ENCODE data around the gene C16orf90.

DNA sequence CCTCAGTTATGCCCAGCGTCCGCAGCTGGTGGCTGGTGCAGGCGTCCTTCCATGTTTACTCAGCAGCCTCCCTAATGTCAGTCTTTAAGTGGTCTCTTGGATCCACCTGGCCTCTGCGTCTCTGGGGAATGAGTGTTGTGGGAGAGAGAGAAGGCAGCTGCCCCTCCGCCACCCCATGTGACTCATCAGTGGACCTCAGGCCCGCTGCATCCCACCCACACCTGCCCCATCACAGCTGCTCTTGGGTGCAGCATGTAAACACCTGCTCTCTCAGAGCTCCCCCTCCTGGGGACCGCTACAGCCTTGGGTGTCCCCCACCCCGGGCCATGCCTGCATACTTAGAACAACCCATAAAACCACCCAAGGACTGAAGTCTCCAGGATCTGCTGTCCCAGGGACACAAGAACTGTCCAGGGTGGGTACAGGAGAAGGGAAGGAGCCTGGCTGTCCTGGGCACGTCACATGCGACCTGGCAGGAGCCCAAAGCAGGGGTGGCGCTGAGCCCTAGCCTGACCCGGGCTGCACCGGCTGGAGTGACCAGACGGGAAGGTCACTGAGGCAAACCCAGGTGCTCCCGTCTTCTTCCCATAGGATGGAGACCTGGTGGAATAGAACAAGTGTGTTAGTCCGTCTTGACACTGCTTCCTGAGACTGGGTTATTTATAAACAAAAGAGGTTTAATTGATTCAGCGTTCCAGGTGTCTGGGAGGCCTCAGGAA lies 4.2 kb downstream of the C16orf90 start:
- TF ChIP-seq, protein P1, sequence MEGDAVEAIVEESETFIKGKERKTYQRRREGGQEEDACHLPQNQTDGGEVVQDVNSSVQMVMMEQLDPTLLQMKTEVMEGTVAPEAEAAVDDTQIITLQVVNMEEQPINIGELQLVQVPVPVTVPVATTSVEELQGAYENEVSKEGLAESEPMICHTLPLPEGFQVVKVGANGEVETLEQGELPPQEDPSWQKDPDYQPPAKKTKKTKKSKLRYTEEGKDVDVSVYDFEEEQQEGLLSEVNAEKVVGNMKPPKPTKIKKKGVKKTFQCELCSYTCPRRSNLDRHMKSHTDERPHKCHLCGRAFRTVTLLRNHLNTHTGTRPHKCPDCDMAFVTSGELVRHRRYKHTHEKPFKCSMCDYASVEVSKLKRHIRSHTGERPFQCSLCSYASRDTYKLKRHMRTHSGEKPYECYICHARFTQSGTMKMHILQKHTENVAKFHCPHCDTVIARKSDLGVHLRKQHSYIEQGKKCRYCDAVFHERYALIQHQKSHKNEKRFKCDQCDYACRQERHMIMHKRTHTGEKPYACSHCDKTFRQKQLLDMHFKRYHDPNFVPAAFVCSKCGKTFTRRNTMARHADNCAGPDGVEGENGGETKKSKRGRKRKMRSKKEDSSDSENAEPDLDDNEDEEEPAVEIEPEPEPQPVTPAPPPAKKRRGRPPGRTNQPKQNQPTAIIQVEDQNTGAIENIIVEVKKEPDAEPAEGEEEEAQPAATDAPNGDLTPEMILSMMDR (tag by site-specific recombination; IDR thresholded peaks at IDR 0.05): peak; percentile 26; the same call in 1 of the 2 replicates
- TF ChIP-seq ZNF610 (tag by site-specific recombination; IDR thresholded peaks at IDR 0.05; ENCODE audit: borderline replicate concordance) (no peak), ZNF776 (tag by site-specific recombination; IDR thresholded peaks at IDR 0.05; ENCODE audit: borderline replicate concordance) (no peak), ZNF146 (tag by site-specific recombination; IDR thresholded peaks at IDR 0.05) (no peak), ZNF354C (tag by site-specific recombination; IDR thresholded peaks at IDR 0.05; ENCODE audit: borderline replicate concordance, low read depth) (no peak), TRIM28 (IDR thresholded peaks at IDR 0.05; ENCODE audit: borderline replicate concordance, low read length) (no peak), ZNF121 (tag by site-specific recombination; IDR thresholded peaks at IDR 0.05) (no peak)
- TF ChIP-seq, protein P2, sequence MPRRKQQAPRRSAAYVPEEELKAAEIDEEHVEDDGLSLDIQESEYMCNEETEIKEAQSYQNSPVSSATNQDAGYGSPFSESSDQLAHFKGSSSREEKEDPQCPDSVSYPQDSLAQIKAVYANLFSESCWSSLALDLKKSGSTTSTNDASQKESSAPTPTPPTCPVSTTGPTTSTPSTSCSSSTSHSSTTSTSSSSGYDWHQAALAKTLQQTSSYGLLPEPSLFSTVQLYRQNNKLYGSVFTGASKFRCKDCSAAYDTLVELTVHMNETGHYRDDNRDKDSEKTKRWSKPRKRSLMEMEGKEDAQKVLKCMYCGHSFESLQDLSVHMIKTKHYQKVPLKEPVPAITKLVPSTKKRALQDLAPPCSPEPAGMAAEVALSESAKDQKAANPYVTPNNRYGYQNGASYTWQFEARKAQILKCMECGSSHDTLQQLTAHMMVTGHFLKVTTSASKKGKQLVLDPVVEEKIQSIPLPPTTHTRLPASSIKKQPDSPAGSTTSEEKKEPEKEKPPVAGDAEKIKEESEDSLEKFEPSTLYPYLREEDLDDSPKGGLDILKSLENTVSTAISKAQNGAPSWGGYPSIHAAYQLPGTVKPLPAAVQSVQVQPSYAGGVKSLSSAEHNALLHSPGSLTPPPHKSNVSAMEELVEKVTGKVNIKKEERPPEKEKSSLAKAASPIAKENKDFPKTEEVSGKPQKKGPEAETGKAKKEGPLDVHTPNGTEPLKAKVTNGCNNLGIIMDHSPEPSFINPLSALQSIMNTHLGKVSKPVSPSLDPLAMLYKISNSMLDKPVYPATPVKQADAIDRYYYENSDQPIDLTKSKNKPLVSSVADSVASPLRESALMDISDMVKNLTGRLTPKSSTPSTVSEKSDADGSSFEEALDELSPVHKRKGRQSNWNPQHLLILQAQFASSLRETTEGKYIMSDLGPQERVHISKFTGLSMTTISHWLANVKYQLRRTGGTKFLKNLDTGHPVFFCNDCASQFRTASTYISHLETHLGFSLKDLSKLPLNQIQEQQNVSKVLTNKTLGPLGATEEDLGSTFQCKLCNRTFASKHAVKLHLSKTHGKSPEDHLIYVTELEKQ (tag by site-specific recombination; IDR thresholded peaks at IDR 0.05; ENCODE audit: borderline replicate concordance): no peak
- TF ChIP-seq, protein P3, sequence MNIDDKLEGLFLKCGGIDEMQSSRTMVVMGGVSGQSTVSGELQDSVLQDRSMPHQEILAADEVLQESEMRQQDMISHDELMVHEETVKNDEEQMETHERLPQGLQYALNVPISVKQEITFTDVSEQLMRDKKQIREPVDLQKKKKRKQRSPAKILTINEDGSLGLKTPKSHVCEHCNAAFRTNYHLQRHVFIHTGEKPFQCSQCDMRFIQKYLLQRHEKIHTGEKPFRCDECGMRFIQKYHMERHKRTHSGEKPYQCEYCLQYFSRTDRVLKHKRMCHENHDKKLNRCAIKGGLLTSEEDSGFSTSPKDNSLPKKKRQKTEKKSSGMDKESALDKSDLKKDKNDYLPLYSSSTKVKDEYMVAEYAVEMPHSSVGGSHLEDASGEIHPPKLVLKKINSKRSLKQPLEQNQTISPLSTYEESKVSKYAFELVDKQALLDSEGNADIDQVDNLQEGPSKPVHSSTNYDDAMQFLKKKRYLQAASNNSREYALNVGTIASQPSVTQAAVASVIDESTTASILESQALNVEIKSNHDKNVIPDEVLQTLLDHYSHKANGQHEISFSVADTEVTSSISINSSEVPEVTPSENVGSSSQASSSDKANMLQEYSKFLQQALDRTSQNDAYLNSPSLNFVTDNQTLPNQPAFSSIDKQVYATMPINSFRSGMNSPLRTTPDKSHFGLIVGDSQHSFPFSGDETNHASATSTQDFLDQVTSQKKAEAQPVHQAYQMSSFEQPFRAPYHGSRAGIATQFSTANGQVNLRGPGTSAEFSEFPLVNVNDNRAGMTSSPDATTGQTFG (tag by site-specific recombination; IDR thresholded peaks at IDR 0.05; ENCODE audit: borderline replicate concordance): no peak
- TF ChIP-seq, protein P4, sequence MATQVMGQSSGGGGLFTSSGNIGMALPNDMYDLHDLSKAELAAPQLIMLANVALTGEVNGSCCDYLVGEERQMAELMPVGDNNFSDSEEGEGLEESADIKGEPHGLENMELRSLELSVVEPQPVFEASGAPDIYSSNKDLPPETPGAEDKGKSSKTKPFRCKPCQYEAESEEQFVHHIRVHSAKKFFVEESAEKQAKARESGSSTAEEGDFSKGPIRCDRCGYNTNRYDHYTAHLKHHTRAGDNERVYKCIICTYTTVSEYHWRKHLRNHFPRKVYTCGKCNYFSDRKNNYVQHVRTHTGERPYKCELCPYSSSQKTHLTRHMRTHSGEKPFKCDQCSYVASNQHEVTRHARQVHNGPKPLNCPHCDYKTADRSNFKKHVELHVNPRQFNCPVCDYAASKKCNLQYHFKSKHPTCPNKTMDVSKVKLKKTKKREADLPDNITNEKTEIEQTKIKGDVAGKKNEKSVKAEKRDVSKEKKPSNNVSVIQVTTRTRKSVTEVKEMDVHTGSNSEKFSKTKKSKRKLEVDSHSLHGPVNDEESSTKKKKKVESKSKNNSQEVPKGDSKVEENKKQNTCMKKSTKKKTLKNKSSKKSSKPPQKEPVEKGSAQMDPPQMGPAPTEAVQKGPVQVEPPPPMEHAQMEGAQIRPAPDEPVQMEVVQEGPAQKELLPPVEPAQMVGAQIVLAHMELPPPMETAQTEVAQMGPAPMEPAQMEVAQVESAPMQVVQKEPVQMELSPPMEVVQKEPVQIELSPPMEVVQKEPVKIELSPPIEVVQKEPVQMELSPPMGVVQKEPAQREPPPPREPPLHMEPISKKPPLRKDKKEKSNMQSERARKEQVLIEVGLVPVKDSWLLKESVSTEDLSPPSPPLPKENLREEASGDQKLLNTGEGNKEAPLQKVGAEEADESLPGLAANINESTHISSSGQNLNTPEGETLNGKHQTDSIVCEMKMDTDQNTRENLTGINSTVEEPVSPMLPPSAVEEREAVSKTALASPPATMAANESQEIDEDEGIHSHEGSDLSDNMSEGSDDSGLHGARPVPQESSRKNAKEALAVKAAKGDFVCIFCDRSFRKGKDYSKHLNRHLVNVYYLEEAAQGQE (tag by site-specific recombination; IDR thresholded peaks at IDR 0.05): no peak

All from HEK293 (cell line).